Lung microvascular endothelial cell (primary cell): Measurements from ENCODE around the gene RNF5. TPM values are rescaled to one million over a fixed set of nuclear protein-coding genes. Genes with fewer than 3 reads are reported as not detected.
"Not testable (repeated sequence)": the region's sequence is repeated elsewhere in the genome, so short reads cannot be mapped to it uniquely, and the experiment has no call there.

Experiments
- DNase-seq, 2 donors: peaks; one replicate each; pipeline versions ENCODE4 v3.0.0 to v3.0.0-alpha.2; 2010; ENCODE audit warnings: low read depth in 2 of 2
- total RNA-seq: library from RNA; depleted of rRNA; stranded (reverse); fragments of >200 nt; gene quantifications from 2 replicates; pipeline ENCODE4 v1.2.1, GENCODE V29; 2014

Gene RNF5
- total RNA-seq, 1 donor from 2014 or later: 57.1 TPM

- DNase-seq: no peak
Measured at GRCh38 chr6:32175322-32175710, 2.9 kb upstream of the RNF5 start.

GRCh38 chr6:32175711-32176475 lies 2.3 kb upstream of the RNF5 start, which contains the start of gene AGPAT1:
Gene AGPAT1, minus strand, starts transcription at chr6:32176084. Its CDS starts 4,588 bp downstream, at chr6:32171496.
- peak; percentile 97 to 98 for DNase-seq

GRCh38 chr6:32176476-32177182 lies 1.6 kb upstream of the RNF5 start:
- DNase-seq: no peak

GRCh38 chr6:32177183-32177787 lies 920 bp upstream of the RNF5 start:
- DNase-seq: peak in 1 of 2 donors; percentile 73

GRCh38 chr6:32178547-32179440 lies 589 bp downstream of the RNF5 start:
- peak; percentile 27 to 44 for DNase-seq

GRCh38 chr6:32179766-32180405 lies 1.7 kb downstream of the RNF5 start:
- DNase-seq: no peak

GRCh38 chr6:32181148-32181702 lies 3.0 kb downstream of the RNF5 start:
- DNase-seq: no peak

- DNase-seq: no peak
Measured at GRCh38 chr6:32181915-32182529, 3.8 kb downstream of the RNF5 start.

GRCh38 chr6:32182555-32182981 lies 4.4 kb downstream of the RNF5 start:
- no peak for DNase-seq

- DNase-seq: no peak
Measured at GRCh38 chr6:32183030-32183429, 4.8 kb downstream of the RNF5 start.

GRCh38 chr6:32183483-32184083 lies 5.4 kb downstream of the RNF5 start:
- no peak for DNase-seq

- DNase-seq: no peak
Measured at GRCh38 chr6:32184084-32184640, 6.0 kb downstream of the RNF5 start, which contains the start of gene AGER. Gene AGER, minus strand, starts transcription at chr6:32184253. Its CDS starts 31 bp downstream, at chr6:32184222.

- peak; percentile 77 to 91 for DNase-seq
Measured at GRCh38 chr6:32185681-32186131, 7.5 kb downstream of the RNF5 start.

- not testable (repeated sequence) for DNase-seq
Measured at GRCh38 chr6:32186151-32186840, 8.1 kb downstream of the RNF5 start.

- peak; percentile 24 to 71 for DNase-seq
Measured at GRCh38 chr6:32187009-32187709, 9.0 kb downstream of the RNF5 start.

- not testable (repeated sequence) for DNase-seq
Measured at GRCh38 chr6:32187725-32188380, 9.6 kb downstream of the RNF5 start.

- DNase-seq: peak in 1 of 2 donors; percentile 36
Measured at GRCh38 chr6:32188381-32189068, 10.3 kb downstream of the RNF5 start.
